ENCODE results near the gene VSIG10.

GRCh38 chr12:118020036-118020435 lies 83.8 kb downstream of the VSIG10 start:
- TF ChIP-seq CTCF (IDR thresholded peaks at IDR 0.05) (no peak), EP300 (IDR thresholded peaks at IDR 0.05) (no peak), POLR2AphosphoS5 (IDR thresholded peaks at IDR 0.05) (no peak), POLR2A (IDR thresholded peaks at IDR 0.05) (no peak)
